ENCODE results near the gene C1QTNF5. TPM values are rescaled to one million over a fixed set of nuclear protein-coding genes. Genes with fewer than 3 reads are reported as not detected.

Gene C1QTNF5
- total RNA-seq, 1 experiment from 2014 or later, result not detected

GRCh38 chr11:119305556-119306372 lies 34.9 kb downstream of the C1QTNF5 start:
- Histone ChIP-seq H4K20me1 (ENCODE audit: insufficient read depth) (no peaks in the 10 kb centered on the region), H3K27me3 (ENCODE audit: insufficient read depth, low read length) (no peaks in the 10 kb centered on the region), H3K79me2 (ENCODE audit: insufficient read depth, low read length) (no peaks in the 10 kb centered on the region), H3K9ac (ENCODE audit: low read length) (no peak overlapping the region), H2AFZ (ENCODE audit: low read depth, low read length, poor library complexity, severe bottlenecking) (no peak overlapping the region), H3K9me2 (ENCODE audit: insufficient read depth) (no peaks in the 10 kb centered on the region), H3K4me1 (ENCODE audit: control insufficient read depth in 1 of 2, insufficient read depth in 2 of 2, low read length in 2 of 2) (no peaks in the 10 kb centered on the region), H3K36me3 (ENCODE audit: control insufficient read depth in 1 of 2, insufficient read depth in 2 of 2, low read length in 2 of 2) (peaks cover 12 to 16% of the 10 kb centered on the region in 2 experiments), H3K4me2 (ENCODE audit: low read length) (no peak overlapping the region), H3K27ac (ENCODE audit: low read depth, low read length) (no peak overlapping the region), H3K4me3 (replicated peaks in 1 of 2; ENCODE audit: low read depth in 1 of 2, low read length in 2 of 2) (no peak overlapping the region), H3K9me3 (ENCODE audit: control insufficient read depth in 1 of 2, insufficient read depth in 1 of 2, low read depth in 1 of 2, low read length in 2 of 2) (no peaks in the 10 kb centered on the region)
- ATAC-seq (no peak), DNase-seq (ENCODE audit: low read depth, low spot score) (no peak)
- ChIA-PET CTCF (no interaction called here), POLR2A (no interaction called here), RAD21 (ENCODE audit: low non-redundant PET in 1 of 2, low total read pairs in 2 of 2, uncharacterized antibody in 2 of 2, unreplicated experiment in 2 of 2) (no interaction called here)
- no TSS peak for BruUV-seq (replicated peaks)
- intact Hi-C loops (cut with micrococcal nuclease), result no loop called here
- TF ChIP-seq EZH2phosphoT487 (IDR thresholded peaks at IDR 0.05; ENCODE audit: borderline replicate concordance) (no peak), CTCF (IDR thresholded peaks at IDR 0.05 in 2 of 3, conservative IDR thresholded peaks at IDR 0.05 in 1 of 3; ENCODE audit: borderline replicate concordance in 1 of 3, insufficient read depth in 1 of 3, low read depth in 2 of 3, low read length in 2 of 3) (no peak), EGR1 (IDR thresholded peaks at IDR 0.05; ENCODE audit: low read depth) (no peak), POLR2AphosphoS5 (IDR thresholded peaks at IDR 0.05; ENCODE audit: low read depth, low read length) (no peak), FOSL1 (IDR thresholded peaks at IDR 0.05; ENCODE audit: low read depth) (no peak), TCF7L2 (IDR thresholded peaks at IDR 0.05; ENCODE audit: borderline replicate concordance, extremely low read depth, insufficient read depth, insufficient read length) (no peak), EZH2 (IDR thresholded peaks at IDR 0.05) (no peak), CBX3 (IDR thresholded peaks at IDR 0.05; ENCODE audit: low read depth) (no peak), SP1 (IDR thresholded peaks at IDR 0.05; ENCODE audit: low read depth) (no peak), ATF3 (IDR thresholded peaks at IDR 0.05) (no peak)
